GM12873 (cell line): Measurements from ENCODE around the gene DARS2.

Experiments used
- CTCF ChIP-seq: IDR thresholded peaks from 2 replicates; pipeline ENCODE4 v1.5.1; 2012; ENCODE audit warnings: low read depth, mild to moderate bottlenecking, moderate library complexity, low read length, control low read depth; ENCODE audit not compliant: insufficient read depth; ENCODE audit errors: missing control alignments

Gene DARS2

DNA sequence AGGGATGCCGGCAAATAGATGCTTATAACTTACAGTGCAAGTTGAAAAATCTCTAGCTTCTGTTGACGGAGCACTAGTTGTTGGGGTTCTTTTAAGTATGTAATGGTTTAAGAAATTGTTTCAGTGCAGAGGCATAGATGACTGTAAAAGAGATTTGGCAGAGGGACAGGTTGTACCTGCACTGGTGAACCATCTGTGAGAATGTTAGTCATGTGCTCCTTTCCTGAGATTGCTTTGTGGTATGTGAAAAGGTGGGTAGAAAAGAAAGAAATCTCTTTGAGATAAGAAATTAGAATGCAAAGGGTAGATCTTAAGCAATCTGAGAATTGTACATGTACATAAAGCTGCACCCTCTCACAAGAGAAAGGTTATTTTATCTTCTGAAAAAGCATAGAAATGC lies 63.2 kb downstream of the DARS2 start:
- no peak for TF ChIP-seq CTCF

GRCh38 chr1:173888749-173889148 lies 64.3 kb downstream of the DARS2 start:
- TF ChIP-seq CTCF: no peak

DNA sequence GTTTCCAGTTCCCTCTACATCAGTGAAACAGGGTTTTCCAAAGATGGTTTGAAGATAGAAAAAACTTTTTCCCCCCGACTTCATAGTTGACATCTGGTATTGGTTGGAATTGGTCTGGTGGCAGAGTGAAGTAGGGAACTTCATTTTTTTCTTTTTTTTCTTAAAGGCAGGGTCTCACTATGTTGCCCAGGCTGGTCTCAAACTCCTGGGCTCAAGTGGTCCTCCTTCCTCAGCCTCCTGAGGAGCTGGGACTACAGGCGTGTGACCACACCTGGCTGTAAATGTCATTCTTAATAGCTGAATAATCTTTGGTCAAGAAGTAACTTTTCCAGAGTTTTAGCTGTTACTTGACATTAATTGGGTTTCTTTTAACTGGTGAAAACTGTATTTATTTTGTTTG lies 65.4 kb downstream of the DARS2 start:
- TF ChIP-seq CTCF: no peak

DNA sequence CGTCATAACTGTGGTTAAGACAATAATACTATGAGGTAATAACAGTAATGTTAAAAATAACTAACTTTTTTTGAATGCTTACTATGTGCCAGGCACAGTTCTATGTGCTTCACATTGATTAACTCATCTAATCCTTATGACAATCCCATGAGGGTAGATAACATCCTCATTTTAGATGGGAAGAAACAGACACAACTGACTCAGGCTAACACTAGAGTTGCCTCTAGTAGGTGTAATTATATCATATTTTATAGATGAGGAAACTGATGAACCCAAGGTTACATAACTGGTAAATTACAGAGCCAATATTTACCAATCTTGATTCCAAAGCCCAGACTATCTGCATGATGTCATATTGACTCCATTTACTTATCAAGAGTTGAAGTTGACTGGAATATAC lies 69.1 kb downstream of the DARS2 start:
- TF ChIP-seq CTCF: no peak

DNA sequence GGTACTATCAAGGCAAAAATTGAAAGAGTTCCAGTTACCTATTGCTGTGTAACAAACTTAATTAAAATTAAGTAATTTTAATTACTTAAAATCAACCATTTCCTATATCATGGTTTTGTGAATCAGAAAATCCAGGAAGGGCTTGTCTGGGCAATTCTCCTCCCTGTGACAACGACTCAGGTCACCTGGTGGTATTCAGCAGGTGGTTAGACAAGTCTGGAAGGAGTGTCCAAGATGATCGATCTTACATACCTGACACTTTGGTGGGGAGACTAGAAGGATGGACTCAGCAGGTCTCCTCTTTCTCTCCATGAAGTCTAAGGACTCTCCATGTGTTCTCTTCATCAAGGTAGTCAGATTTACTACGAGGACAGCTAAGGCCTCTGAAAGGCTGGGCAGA lies 69.7 kb downstream of the DARS2 start:
- no peak for TF ChIP-seq CTCF

- no peak for TF ChIP-seq CTCF
Observed at GRCh38 chr1:173900427-173900826, 76.0 kb downstream of the DARS2 start.

GRCh38 chr1:173900992-173901391 lies 76.5 kb downstream of the DARS2 start:
- TF ChIP-seq CTCF: no peak

DNA sequence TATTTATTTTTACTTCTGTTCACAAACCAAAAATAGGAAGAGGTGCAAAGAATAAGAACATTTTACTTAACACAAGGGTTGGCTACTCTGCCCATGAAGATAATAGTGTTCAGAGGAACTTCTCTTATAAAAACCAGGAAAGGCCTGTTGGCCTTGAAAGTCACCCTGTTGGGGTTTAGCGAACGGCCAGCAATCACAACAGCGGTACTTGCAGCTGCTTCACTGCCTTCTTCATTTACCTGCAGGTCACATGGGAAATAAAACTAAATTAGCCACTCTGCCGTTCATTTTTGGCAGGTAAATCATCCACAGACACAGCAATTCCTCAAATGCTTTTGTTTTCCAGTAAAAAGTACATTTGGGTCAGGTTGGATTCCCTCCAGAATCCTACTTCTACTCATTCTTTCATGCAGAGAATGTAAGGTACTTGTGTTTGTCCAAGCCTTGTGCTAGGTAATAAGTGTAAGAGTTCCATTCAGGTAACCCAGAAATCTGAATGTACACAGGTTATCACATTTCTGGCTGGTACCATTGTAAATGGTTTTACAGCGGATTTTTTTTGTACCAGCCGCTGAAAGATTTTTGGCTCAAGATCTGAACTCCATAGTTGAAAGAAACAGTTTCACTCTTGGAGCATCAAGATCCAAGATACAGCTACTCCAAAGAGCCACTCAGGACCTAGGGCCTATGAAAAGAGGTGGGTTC lies 79.5 kb downstream of the DARS2 start:
- TF ChIP-seq CTCF: no peak
